ENCODE results near the gene ZSCAN9.

ZSCAN9 gene

GRCh38 chr6:28220257-28221133, 4.6 kb upstream of the ZSCAN9 start:
- no peak for DNase-seq (ENCODE audit: low read depth, low spot score)

- DNase-seq (ENCODE audit: low read depth, low spot score): no peak
These were observed 682 bp upstream of the ZSCAN9 start for GRCh38 chr6:28224131-28225055.

GRCh38 chr6:28226460-28226859, 1.4 kb downstream of the ZSCAN9 start:
- DNase-seq (ENCODE audit: low read depth, low spot score): no peak

GRCh38 chr6:28232785-28233184, 7.7 kb downstream of the ZSCAN9 start:
- no peak for DNase-seq (ENCODE audit: low read depth, low spot score)

GRCh38 chr6:28235912-28236452, 10.9 kb downstream of the ZSCAN9 start:
- DNase-seq (ENCODE audit: low read depth, low spot score): peak; percentile 23

GRCh38 chr6:28239636-28240035, 14.6 kb downstream of the ZSCAN9 start:
- DNase-seq (ENCODE audit: low read depth, low spot score): no peak

- no peak for DNase-seq (ENCODE audit: low read depth, low spot score)
These were observed 15.4 kb downstream of the ZSCAN9 start for GRCh38 chr6:28240471-28240870.

- DNase-seq (ENCODE audit: low read depth, low spot score): no peak
These were observed 18.9 kb downstream of the ZSCAN9 start for GRCh38 chr6:28243946-28244345.

GRCh38 chr6:28245206-28245941, 20.3 kb downstream of the ZSCAN9 start:
- DNase-seq (ENCODE audit: low read depth, low spot score): no peak

GRCh38 chr6:28248916-28249315, 23.8 kb downstream of the ZSCAN9 start:
- no peak for DNase-seq (ENCODE audit: low read depth, low spot score)

- DNase-seq (ENCODE audit: low read depth, low spot score): no peak
These were observed 25.7 kb downstream of the ZSCAN9 start for GRCh38 chr6:28250747-28251146.

- no peak for DNase-seq (ENCODE audit: low read depth, low spot score)
These were observed 26.6 kb downstream of the ZSCAN9 start for GRCh38 chr6:28251661-28252008.

- peak; percentile 91 for DNase-seq (ENCODE audit: low read depth, low spot score)
These were observed 27.2 kb downstream of the ZSCAN9 start, which contains the start of gene ZKSCAN4 for GRCh38 chr6:28252009-28252975. Gene ZKSCAN4 (minus strand): TSS chr6:28252269. CDS start chr6:28251980, 289 bp downstream.

GRCh38 chr6:28254121-28254519, 29.0 kb downstream of the ZSCAN9 start:
- no peak for DNase-seq (ENCODE audit: low read depth, low spot score)

GRCh38 chr6:28257042-28257441, 32.0 kb downstream of the ZSCAN9 start:
- DNase-seq (ENCODE audit: low read depth, low spot score): no peak

GRCh38 chr6:28258877-28259777, 34.1 kb downstream of the ZSCAN9 start, which contains the start of gene NKAPL:
Gene NKAPL (plus strand): TSS chr6:28259297. CDS start chr6:28259372, 75 bp downstream.
- DNase-seq (ENCODE audit: low read depth, low spot score): no peak

GRCh38 chr6:28263922-28264321, 38.8 kb downstream of the ZSCAN9 start:
- no peak for DNase-seq (ENCODE audit: low read depth, low spot score)

GRCh38 chr6:28264834-28265401, 39.8 kb downstream of the ZSCAN9 start:
- no peak for DNase-seq (ENCODE audit: low read depth, low spot score)

GRCh38 chr6:28266563-28266961, 41.5 kb downstream of the ZSCAN9 start:
- no peak for DNase-seq (ENCODE audit: low read depth, low spot score)

All from ELF-1 (cell line).